Measurements from ENCODE around the gene NCS1.

DNA sequence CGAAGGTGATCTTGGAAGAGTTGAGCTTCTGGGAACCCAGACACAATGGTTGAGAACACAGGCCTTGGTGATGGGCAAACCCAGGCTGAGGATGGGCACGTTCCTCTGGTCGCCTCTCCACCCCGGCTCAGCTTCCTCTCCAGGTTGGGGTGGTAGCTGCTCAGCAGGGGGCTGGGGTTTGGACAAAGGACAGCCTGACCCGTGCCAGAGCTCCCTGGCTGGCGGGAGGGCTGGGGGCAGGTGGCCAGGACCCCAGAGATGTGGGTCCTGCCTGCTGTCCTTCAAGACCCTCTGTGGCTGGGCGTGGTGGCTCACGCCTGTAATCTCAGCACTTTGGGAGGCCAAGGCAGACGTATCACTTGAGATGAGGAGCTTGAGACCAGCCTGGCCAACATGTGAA is 25.2 kb downstream of the NCS1 start:
- TF ChIP-seq, protein P1, sequence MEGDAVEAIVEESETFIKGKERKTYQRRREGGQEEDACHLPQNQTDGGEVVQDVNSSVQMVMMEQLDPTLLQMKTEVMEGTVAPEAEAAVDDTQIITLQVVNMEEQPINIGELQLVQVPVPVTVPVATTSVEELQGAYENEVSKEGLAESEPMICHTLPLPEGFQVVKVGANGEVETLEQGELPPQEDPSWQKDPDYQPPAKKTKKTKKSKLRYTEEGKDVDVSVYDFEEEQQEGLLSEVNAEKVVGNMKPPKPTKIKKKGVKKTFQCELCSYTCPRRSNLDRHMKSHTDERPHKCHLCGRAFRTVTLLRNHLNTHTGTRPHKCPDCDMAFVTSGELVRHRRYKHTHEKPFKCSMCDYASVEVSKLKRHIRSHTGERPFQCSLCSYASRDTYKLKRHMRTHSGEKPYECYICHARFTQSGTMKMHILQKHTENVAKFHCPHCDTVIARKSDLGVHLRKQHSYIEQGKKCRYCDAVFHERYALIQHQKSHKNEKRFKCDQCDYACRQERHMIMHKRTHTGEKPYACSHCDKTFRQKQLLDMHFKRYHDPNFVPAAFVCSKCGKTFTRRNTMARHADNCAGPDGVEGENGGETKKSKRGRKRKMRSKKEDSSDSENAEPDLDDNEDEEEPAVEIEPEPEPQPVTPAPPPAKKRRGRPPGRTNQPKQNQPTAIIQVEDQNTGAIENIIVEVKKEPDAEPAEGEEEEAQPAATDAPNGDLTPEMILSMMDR (conservative IDR thresholded peaks at IDR 0.05 in 1 of 2, IDR thresholded peaks at IDR 0.05 in 1 of 2; ENCODE audit: low read depth in 1 of 2, low read length in 2 of 2), result no peak
- no peak for TF ChIP-seq EZH2 (IDR thresholded peaks at IDR 0.05; ENCODE audit: low read length, missing control alignments)

All from fibroblast of lung (primary cell).